K562 (cell line): ENCODE results near the gene CLEC4M. TPM values are rescaled to one million over a fixed set of nuclear protein-coding genes. Genes with fewer than 3 reads are reported as not detected.

Experiments used
- CEBPB ChIP-seq: fragments of 450-650 bp; IDR thresholded peaks from 2 replicates; pipeline ENCODE4 v1.6.1; 2016; ENCODE audit warnings: missing genetic modification characterization, missing compliant biosample characterization
- CHD1 ChIP-seq: fragments of 200-600 bp; sonication (generic); IDR thresholded peaks from one replicate; pipeline ENCODE4 v1.6.1; 2012; ENCODE audit warnings: mild to moderate bottlenecking, moderate library complexity, low read length, inconsistent platforms
- ETS1 ChIP-seq: conservative IDR thresholded peaks from 2 replicates; pipeline ENCODE4 v1.6.1; 2011; ENCODE audit warnings: low read depth, mild to moderate bottlenecking, low read length; ENCODE audit not compliant: control insufficient read depth
- FUS ChIP-seq: fragments of 200-400 bp; formaldehyde crosslinking; optimal IDR thresholded peaks from 2 replicates; pipeline ENCODE3; 2017; ENCODE audit warnings: low read depth, low read length
- HDAC1 ChIP-seq, 2 experiments: fragments of 450-650 bp; IDR thresholded peaks; 2 replicates each; pipeline ENCODE4 v1.6.1; 2016 to 2017; ENCODE audit warnings: inconsistent platforms in 1 of 2, mild to moderate bottlenecking in 1 of 2, moderate library complexity in 1 of 2
- KLF16 ChIP-seq: IDR thresholded peaks from 2 replicates; pipeline ENCODE4 v1.6.1; 2016; ENCODE audit warnings: antibody characterized with exemption
- POLR2G ChIP-seq: fragments of 200-400 bp; formaldehyde crosslinking; IDR thresholded peaks from 2 replicates; pipeline ENCODE4 v1.6.1; 2017; ENCODE audit warnings: low read depth, mild to moderate bottlenecking, antibody characterized with exemption, low read length, moderate library complexity
- RAD21 ChIP-seq, 2 experiments: fragments of 250-450 bp in 1 of 2; fragments of 450-650 bp in 1 of 2; sonication (Bioruptor Pico) in 1 of 2; formaldehyde crosslinking in 1 of 2; IDR thresholded peaks in 1 of 2; conservative IDR thresholded peaks in 1 of 2; 2 replicates each; pipeline versions ENCODE4 v1.4.0 to v1.8.0; 2020 to 2022; ENCODE audit warnings: mild to moderate bottlenecking in 2 of 2, moderate library complexity in 1 of 2
- SMC3 ChIP-seq: conservative IDR thresholded peaks from 2 replicates; pipeline ENCODE4 v1.6.1; 2011; ENCODE audit warnings: low read depth, low read length, improper control_type of control experiment; ENCODE audit not compliant: insufficient read depth
- ZNF121 ChIP-seq: sonication (generic); formaldehyde crosslinking; conservative IDR thresholded peaks from 2 replicates; pipeline ENCODE4 v1.8.0; 2022; ENCODE audit warnings: missing genetic modification reagents
- ZNF384 ChIP-seq: IDR thresholded peaks from 2 replicates; pipeline ENCODE4 v1.6.1; 2012; ENCODE audit warnings: low read depth, low read length, improper control_type of control experiment
- polyA plus RNA-seq, 8 experiments: library from polyadenylated mRNA; depleted of rRNA in 4 of 8; stranded (reverse) in 5 of 8; unstranded in 3 of 8; fragments of >200 nt; fragmentation: Nextera tagmentation in 2 of 8; fragmentation: Illumina TruSeq in 1 of 8; extraction: Ambion mirVana in 2 of 8; extraction: Trizol in 1 of 8; gene quantifications; 2 replicates each; pipeline versions ENCODE4 v1.2.1 to v1.2.3, GENCODE V29; 2011 to 2014; ENCODE audit warnings: inconsistent platforms in 1 of 8, missing spikeins in 1 of 8
- total RNA-seq, 7 experiments: library from RNA; depleted of rRNA in 6 of 7; stranded (reverse); fragments of >200 nt in 6 of 7; fragmentation: Illumina TruSeq in 2 of 7; extraction: Trizol in 2 of 7; gene quantifications; 2 replicates each; pipeline versions ENCODE4 v1.2.1 to v1.2.3, GENCODE V29; 2011 to 2021; ENCODE audit warnings: low replicate concordance in 1 of 7
- TF ChIP-seq, protein P1 (sequence below): fragments of 250-450 bp; sonication (Bioruptor Pico); IDR thresholded peaks from 2 replicates; pipeline ENCODE4 v1.9.0; 2021; ENCODE audit warnings: mild to moderate bottlenecking, inconsistent platforms
- TF ChIP-seq, protein P2 (sequence below): IDR thresholded peaks from 2 replicates; pipeline ENCODE4 v1.6.1; 2012; ENCODE audit warnings: low read depth, low read length, improper control_type of control experiment, borderline replicate concordance

The CLEC4M gene
- total and polyA plus RNA-seq, 9 of the 15 experiments (the other 6 are each of a cell fraction or from before 2014, with no cell fraction given), result 0.08 to 0.18 TPM; not detected in 7

DNA sequence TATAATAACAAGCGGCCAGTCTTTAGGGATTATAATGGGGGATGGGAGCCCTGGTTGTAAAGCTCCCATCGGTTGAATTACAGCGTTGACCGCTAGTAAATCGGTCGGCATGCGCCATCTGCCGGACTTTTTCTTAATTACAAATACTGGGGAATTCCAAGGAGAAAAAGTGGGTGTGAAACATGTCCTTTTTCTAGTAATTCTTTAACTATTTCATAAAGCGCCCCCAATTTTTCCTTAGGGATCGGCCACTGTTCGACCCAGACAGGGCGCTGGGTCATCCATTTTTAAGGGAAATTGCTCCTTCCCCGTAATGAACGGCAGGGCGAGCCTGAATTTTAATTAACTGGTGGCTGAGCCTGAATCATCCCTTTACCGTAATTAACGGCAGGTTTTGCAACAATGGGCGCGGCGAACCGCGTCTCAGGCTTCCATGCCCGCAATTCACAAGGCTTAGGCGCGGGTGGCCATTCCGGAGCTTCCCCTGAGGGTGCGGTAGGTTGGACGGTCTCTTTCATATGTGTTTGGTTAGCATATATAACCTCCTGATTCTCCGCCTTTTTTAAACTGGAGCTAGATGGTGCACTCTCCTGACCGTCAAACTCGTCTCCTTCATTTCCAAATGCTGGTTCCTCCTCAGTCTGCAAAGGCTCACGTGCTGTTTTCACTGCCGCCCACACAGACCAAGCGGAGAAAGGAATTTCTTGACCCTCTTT, 36.8 kb downstream of the CLEC4M start (continued):
- TF ChIP-seq ETS1, result no peak
- peak; percentile 36; the same call in 1 of the 2 replicates for TF ChIP-seq ZNF384
- TF ChIP-seq SMC3, result peak; percentile 69
- TF ChIP-seq ZNF121, result no peak
- no peak for TF ChIP-seq CHD1
- peak; percentile 50 to 84 for TF ChIP-seq RAD21 (CRISPR knock-in tag; conservative IDR thresholded peaks at IDR 0.05 in 1 of 2, IDR thresholded peaks at IDR 0.05 in 1 of 2)
- TF ChIP-seq, protein P1, sequence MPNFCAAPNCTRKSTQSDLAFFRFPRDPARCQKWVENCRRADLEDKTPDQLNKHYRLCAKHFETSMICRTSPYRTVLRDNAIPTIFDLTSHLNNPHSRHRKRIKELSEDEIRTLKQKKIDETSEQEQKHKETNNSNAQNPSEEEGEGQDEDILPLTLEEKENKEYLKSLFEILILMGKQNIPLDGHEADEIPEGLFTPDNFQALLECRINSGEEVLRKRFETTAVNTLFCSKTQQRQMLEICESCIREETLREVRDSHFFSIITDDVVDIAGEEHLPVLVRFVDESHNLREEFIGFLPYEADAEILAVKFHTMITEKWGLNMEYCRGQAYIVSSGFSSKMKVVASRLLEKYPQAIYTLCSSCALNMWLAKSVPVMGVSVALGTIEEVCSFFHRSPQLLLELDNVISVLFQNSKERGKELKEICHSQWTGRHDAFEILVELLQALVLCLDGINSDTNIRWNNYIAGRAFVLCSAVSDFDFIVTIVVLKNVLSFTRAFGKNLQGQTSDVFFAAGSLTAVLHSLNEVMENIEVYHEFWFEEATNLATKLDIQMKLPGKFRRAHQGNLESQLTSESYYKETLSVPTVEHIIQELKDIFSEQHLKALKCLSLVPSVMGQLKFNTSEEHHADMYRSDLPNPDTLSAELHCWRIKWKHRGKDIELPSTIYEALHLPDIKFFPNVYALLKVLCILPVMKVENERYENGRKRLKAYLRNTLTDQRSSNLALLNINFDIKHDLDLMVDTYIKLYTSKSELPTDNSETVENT (CRISPR knock-in tag), result no peak
- peak; percentile 59 for TF ChIP-seq CEBPB (tag)
- TF ChIP-seq, protein P2, sequence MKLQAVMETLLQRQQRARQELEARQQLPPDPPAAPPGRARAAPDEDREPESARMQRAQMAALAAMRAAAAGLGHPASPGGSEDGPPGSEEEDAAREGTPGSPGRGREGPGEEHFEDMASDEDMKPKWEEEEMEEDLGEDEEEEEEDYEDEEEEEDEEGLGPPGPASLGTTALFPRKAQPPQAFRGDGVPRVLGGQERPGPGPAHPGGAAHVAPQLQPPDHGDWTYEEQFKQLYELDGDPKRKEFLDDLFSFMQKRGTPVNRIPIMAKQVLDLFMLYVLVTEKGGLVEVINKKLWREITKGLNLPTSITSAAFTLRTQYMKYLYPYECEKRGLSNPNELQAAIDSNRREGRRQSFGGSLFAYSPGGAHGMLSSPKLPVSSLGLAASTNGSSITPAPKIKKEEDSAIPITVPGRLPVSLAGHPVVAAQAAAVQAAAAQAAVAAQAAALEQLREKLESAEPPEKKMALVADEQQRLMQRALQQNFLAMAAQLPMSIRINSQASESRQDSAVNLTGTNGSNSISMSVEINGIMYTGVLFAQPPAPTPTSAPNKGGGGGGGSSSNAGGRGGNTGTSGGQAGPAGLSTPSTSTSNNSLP, result 0 out of 2 replicates have a peak, but pooled peaks have one; percentile 22
- no peak for TF ChIP-seq KLF16
- TF ChIP-seq FUS, result no peak
- TF ChIP-seq HDAC1 (IDR thresholded peaks at IDR 0.05), result no peak
- TF ChIP-seq POLR2G, result no peak
